HG03432 (cell line): ENCODE results near the gene CIDEA.

Source experiments
- ATAC-seq: cut with Tn5 transposase; IDR thresholded peaks from one replicate; pipeline ENCODE4 v1.9.1; 2021; ENCODE audit warnings: mild to moderate bottlenecking, moderate library complexity; ENCODE audit not compliant: unreplicated experiment

CIDEA gene

GRCh38 chr18:12296457-12296856 is 42.3 kb downstream of the CIDEA start:
- ATAC-seq: no peak

- ATAC-seq: no peak
Observed at GRCh38 chr18:12299862-12300261, 45.7 kb downstream of the CIDEA start.

GRCh38 chr18:12301263-12302005 is 47.3 kb downstream of the CIDEA start:
- ATAC-seq: no peak

- no peak for ATAC-seq
Observed at GRCh38 chr18:12302391-12303147, 48.4 kb downstream of the CIDEA start.

GRCh38 chr18:12304351-12305210 is 50.4 kb downstream of the CIDEA start:
- no peak for ATAC-seq

- no peak for ATAC-seq
Observed at GRCh38 chr18:12305211-12305610, 51.0 kb downstream of the CIDEA start.

GRCh38 chr18:12305930-12306629 is 51.9 kb downstream of the CIDEA start:
- ATAC-seq: no peak

- peak; percentile 4 for ATAC-seq
Observed at GRCh38 chr18:12306752-12307700, 52.9 kb downstream of the CIDEA start.

GRCh38 chr18:12307701-12308385 is 53.7 kb downstream of the CIDEA start, which contains the start of gene TUBB6:
Gene TUBB6 (plus strand): TSS chr18:12308241. CDS start chr18:12308293, 52 bp downstream.
- ATAC-seq: peak; percentile 67

- peak; percentile 68 for ATAC-seq
Observed at GRCh38 chr18:12308386-12309100, 54.4 kb downstream of the CIDEA start.

- ATAC-seq: no peak
Observed at GRCh38 chr18:12309683-12310198, 55.6 kb downstream of the CIDEA start.

GRCh38 chr18:12310762-12311161 is 56.6 kb downstream of the CIDEA start:
- ATAC-seq: no peak

GRCh38 chr18:12312976-12313375 is 58.8 kb downstream of the CIDEA start:
- no peak for ATAC-seq

GRCh38 chr18:12313530-12314245 is 59.5 kb downstream of the CIDEA start:
- no peak for ATAC-seq

GRCh38 chr18:12314591-12315305 is 60.6 kb downstream of the CIDEA start:
- ATAC-seq: no peak

GRCh38 chr18:12315490-12315889 is 61.3 kb downstream of the CIDEA start:
- ATAC-seq: no peak

- no peak for ATAC-seq
Observed at GRCh38 chr18:12315911-12316310, 61.8 kb downstream of the CIDEA start.
